ENCODE data around the gene RAP1GAP2.
"Not testable (repeated sequence)": the region's sequence is repeated elsewhere in the genome, so short reads cannot be mapped to it uniquely, and the experiment has no call there.

Gene RAP1GAP2

GRCh38 chr17:2889256-2889655 is 93.0 kb downstream of the RAP1GAP2 start:
- DNase-seq, result no peak

DNA sequence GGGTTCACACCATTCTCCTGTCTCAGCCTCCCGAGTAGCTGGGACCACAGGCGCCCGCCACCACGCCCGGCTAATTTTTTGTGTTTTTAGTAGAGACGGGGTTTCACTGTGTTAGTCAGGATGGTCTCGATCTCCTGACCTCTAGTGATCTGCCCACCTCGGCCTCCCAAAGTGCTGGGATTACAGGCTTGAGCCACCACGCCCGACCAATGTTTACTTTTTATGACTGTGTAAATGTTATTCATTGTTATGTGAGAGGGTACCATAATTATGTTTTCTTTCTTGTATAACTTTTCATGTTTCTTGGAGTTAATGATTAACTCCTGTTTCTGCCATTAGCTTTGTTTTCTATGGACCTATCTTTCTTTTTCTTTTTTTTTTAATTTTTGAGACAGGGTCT is 94.5 kb downstream of the RAP1GAP2 start:
- DNase-seq, result not testable (repeated sequence)

GRCh38 chr17:2892305-2892971 is 96.2 kb downstream of the RAP1GAP2 start:
- no peak for DNase-seq

DNA sequence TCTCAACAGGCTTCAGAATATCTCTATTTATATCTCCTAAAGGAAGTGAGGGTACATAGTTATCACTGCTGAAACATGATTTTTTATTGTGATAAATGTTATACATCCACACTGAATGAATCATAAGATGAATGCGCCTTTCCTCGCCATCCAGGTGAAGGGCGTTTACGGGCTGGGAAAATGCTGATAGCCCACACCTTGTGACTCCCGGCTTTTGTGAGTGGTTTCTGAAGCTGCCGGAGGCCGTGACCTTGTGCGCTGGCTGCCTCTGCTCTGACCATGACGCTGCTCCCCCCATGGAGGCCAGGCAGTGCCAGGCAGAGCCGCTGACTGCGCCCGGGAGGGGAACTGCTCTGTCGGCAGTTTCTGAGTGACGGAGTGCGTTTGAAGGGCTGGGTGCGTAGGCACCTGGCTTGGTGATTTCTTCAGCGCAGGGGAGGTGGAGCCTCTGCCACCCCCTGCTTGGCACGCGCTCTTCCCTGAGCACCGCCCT is 97.2 kb downstream of the RAP1GAP2 start:
- DNase-seq, result no peak

GRCh38 chr17:2894782-2895181 is 98.5 kb downstream of the RAP1GAP2 start:
- DNase-seq, result no peak

DNA sequence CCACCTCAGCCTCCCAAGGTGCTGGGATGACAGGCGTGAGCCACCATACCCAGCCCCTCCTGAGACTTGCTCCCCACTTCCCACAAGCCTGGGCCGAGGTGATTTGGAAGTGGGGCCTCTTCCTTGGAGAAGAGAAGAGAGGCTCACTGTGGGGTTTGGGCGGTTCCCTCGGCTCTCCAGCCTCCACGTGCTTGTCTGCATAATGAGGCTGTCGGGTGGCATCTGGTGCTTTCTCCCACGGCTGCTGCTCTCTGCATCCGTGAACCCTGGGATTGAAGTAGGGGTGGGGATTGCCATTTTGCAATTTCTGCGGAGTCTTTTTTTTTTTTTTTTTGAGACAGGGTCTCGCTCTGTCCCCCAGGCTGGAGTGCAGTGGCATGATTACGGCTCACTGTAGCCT is 101.4 kb downstream of the RAP1GAP2 start:
- DNase-seq, result no peak

DNA sequence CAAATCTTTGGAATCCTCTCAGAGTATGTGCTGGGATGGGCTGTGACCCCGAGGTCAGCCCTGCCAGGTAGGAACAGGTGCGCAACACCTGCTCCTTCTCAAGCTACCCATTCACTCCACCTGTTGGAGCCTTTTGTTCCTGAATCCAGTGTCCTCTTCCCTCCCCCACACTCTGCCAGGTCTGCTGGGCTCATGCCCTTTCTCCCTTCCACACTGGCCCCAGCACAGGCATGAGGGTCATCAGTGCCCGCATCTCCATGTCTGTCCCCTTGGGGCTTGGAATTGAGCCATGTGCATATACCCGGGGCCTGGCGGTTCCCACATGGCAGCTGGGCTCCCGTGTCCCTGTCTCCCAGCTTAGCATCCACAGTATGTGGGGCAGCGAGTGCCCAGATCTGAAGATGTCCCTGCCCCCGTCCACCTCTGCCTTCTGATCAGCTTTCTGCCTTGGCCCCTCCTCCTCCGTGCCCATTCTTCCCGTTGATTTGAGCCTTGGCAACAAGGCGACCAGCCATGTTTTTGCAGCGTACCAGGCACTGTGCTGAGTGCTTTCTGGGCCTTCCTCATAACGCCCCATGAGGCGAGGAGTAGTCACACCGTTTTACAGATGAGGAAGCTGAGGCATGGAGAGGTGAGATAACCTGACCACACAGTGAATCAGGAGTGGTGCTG is 102.2 kb downstream of the RAP1GAP2 start:
- DNase-seq, result no peak

GRCh38 chr17:2899906-2900305 is 103.7 kb downstream of the RAP1GAP2 start:
- no peak for DNase-seq

GRCh38 chr17:2900842-2901241 is 104.6 kb downstream of the RAP1GAP2 start:
- no peak for DNase-seq

- no peak for DNase-seq
Measured at GRCh38 chr17:2901582-2901981, 105.3 kb downstream of the RAP1GAP2 start.

- DNase-seq, result no peak
Measured at GRCh38 chr17:2902546-2902945, 106.3 kb downstream of the RAP1GAP2 start.

DNA sequence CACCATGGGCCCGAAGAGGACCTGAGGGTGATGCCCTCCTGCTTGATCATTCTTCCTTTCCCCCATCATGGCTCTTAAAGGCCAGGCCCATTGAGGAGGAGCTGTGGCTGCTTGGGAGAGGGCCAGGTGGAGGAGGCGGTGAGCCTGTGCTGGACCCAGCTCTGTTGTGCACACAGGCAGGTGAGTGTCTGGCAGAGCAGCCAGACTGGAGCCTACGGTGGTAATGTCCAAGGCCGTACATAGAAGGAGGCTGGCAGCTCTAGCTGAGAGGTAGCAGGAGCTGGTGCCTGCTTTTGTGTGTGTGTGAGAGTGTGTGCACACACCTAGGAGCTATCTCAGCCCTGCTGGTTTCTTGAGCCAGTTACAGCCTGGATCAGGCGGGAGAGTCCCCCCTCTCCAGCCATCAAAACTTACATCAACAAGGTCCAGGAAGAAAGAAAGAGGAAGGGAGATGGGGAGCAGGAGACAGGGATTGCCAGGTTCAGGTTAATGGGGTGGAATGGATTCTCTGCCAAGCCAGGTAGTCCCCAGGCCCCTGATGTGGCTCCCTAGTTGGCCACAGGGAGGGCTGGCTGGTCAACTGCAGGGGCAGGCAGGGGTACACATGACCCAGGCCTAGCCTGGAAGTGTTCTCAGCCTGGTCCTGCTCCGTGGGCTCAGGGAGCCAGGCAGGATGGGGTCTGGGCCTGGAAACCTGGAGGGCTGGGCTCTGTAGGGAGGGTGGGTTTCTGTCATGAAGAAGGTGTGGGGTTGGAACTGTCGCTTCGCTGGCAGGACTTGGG is 107.1 kb downstream of the RAP1GAP2 start:
- no peak for DNase-seq

DNA sequence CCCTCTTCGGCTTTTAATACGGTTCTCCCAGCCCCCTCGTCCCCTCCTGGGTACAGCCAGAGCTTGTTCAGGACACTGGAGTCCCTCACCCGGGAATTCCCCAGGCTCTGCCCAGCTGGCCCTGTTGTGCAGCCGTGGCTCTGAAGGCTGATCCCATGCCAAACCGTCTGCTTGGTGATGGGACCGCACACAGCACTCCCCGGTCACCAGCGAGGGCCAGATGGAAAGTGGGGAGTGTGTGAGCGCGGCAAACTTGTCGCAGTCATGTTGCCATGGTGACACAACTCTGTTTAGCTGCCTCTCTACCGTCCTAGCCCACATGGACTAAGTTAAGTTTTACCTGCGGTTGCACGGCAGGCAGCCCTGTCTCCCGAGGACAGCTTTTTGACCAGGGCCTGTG is 107.9 kb downstream of the RAP1GAP2 start:
- DNase-seq, result no peak

DNA sequence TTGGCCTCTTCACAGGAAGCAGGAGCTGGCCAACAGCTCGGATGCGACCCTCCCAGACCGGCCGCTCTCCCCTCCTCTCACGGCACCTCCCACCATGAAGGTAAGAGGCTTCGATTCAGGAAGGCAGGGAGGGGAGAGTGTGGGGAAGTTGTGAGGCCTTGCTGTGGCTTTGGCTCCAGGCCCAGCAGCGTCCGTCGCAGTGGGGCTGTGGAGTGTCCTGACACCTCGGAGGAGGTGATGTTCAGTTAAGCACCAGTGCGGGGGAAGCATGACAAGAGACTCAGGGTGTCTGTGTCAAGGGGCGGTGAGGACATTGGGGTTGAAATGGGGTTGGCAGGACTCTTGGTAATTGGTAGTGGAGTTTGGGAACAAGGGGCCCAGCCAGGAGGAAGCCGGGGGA is 109.0 kb downstream of the RAP1GAP2 start:
- no peak for DNase-seq

GRCh38 chr17:2905696-2906501 is 109.7 kb downstream of the RAP1GAP2 start:
- DNase-seq, result no peak

DNA sequence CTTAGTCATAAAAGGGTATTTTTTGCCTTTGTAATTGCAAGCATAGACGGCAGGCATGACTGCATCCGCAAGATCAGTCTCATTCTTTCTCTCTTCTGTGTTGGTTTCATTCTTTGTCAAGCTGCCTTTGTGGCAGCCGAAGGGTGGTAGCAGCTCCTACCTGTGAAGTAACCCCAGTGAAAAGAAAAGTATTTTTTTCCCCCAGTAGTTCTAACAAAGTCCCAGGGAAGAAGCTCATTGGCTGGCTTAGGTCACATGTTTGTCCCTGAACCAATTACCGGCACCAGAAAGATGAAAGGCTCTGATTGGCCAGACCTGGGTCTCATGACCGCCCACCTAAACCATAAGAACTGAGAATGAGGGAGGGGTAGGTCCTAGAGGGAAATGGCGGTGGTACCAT is 110.7 kb downstream of the RAP1GAP2 start:
- DNase-seq, result no peak

DNA sequence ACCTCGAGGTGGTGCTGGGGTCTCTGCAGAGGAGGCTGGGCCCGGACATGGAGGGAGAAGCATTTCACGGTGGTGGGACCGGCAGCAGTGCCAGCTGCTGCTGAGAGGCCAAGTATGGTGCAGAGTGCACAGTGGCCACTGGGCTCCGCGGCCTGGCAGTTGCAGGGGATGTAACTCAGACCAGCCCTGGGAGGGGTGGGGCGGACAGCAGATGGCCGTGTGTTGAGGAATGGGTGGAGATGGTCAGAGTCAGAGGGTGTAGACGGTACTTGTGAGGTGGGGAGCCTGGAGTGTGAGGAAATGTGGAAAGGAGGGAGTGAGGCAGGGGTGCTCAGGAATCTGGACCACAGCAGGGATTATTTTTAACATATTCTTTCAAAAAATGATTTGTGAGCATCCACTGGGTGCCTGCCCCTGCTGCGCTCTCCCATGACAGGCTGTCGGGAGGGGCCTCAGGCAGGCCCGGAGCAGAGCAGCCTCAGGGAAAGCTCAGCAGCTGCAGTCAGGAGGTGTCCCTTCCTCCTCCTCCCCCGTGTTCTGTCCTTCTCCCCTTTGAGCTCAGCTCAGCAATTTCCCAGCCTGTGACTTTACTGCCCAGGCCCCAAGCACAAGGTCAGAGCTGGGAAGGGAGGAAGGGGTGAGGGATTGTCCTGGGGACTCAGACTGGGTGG is 113.1 kb downstream of the RAP1GAP2 start:
- no peak for DNase-seq

DNA sequence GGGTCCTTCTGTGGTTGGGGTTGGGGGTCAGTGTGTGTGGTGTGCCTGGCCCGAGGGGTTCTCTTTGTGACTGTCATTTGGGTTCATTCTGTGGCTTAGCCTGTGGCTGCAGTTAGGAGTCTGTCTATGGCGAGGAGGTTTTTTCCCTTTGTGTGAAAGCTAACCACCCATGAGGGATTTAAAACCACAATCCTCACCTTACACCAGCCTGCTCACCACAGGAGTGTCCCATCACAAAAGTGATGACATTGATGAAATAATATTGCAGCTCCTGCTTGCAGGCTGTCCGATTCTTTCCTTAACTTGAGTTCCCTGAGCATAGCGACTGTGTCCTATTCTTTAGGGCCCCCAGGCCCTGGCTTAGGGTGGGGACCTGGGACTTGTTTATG is 113.6 kb downstream of the RAP1GAP2 start:
- DNase-seq, result no peak

DNA sequence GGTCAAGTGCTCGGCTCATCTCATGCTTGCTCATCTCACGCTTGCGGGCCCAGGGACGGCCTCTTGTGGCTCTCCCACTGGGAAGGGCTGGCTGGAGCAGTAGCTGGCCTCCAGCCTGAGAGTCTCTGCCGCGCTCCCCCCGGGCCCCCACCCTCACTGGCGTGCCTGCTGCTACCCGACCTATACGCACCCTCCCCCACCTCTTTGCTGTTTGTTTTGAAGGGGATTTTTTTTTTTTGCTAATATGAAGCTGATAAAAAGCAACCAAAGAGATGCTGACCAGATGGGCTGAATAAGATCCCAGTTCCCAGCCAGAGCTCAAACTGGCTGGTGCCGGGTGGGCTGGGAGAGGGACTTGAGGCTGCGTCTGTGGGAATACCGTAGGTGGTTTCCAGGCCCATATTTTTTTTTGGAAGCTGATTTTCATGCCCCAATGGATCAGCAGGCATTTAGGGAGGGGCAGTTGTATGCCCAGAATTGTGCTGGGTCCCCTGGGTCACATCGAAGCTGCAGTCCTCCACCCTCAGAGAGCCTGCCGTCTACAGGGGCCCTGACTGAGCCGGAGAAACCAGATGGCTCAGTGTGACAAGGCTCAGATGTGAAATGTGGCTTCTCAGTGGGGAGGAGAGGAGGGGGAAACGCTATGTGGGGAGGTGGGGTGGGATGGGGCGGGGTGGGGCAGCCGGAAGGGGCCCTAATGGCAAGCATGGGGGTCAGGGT is 115.0 kb downstream of the RAP1GAP2 start:
- no peak for DNase-seq

GRCh38 chr17:2911755-2912111 is 115.5 kb downstream of the RAP1GAP2 start:
- no peak for DNase-seq

- DNase-seq, result no peak
Measured at GRCh38 chr17:2912754-2913153, 116.5 kb downstream of the RAP1GAP2 start.

DNA sequence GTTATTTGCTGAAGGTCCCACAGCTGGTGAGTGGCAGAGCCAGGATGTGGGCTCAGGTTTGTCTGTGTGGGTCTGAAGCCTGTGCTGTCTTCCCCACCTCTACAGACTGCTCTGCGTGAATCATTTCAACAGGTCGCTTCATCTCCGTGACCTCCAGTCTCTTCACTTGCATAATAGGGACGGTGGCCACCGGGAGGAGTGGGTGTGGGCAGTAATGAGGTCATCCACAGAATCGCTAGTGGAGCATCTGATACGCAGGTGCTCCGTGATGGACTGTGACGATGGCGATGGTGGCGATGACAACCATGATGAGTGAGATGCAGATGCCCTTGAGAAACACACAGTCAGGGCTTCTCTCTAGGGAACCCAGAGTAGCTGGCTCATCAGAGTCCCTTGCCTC is 120.2 kb downstream of the RAP1GAP2 start:
- no peak for DNase-seq

All from right forelimb (tissue), 1 donor.